ENCODE data around the gene OR1L1. TPM values are rescaled to one million over a fixed set of nuclear protein-coding genes. Genes with fewer than 3 reads are reported as not detected.

The OR1L1 gene, protein sequence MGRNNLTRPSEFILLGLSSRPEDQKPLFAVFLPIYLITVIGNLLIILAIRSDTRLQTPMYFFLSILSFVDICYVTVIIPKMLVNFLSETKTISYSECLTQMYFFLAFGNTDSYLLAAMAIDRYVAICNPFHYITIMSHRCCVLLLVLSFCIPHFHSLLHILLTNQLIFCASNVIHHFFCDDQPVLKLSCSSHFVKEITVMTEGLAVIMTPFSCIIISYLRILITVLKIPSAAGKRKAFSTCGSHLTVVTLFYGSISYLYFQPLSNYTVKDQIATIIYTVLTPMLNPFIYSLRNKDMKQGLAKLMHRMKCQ
- not detected for total RNA-seq

DNA sequence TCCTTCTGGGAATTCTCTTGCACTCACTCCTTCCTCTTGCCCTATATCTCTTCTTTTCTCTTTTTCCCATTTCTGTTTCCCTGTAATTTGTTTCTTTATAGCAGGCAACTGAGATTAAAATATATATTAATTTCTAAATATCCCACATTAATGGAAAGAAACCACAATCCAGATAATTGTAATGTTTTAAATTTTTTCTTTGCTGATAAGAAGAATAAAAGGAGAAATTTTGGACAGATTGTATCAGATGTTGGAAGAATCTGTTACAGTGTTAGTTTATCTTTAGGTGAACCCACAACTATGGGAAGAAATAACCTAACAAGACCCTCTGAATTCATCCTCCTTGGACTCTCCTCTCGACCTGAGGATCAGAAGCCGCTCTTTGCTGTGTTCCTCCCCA, at the start of gene OR1L1:
Gene OR1L1, plus strand, starts transcription at position 301 of the 400 bp plus-strand sequence. Its CDS starts 0 bp downstream, at position 301.
- Histone ChIP-seq H3K9me3 (peaks cover 0 to 9% (median 0%) of the 10 kb centered on the region in 4 donors), H3K4me1 (no peaks in the 10 kb centered on the region), H3K27me3 (no peaks in the 10 kb centered on the region), H3K4me3 (no peak within 1 kb of the TSS), H3K36me3 (no peaks in the 10 kb centered on the region), H3K27ac (no peak within 1 kb of the TSS)
- TF ChIP-seq POLR2A (IDR thresholded peaks at IDR 0.05) (no peak), EP300 (IDR thresholded peaks at IDR 0.05) (no peak)
- TF ChIP-seq, protein P1, sequence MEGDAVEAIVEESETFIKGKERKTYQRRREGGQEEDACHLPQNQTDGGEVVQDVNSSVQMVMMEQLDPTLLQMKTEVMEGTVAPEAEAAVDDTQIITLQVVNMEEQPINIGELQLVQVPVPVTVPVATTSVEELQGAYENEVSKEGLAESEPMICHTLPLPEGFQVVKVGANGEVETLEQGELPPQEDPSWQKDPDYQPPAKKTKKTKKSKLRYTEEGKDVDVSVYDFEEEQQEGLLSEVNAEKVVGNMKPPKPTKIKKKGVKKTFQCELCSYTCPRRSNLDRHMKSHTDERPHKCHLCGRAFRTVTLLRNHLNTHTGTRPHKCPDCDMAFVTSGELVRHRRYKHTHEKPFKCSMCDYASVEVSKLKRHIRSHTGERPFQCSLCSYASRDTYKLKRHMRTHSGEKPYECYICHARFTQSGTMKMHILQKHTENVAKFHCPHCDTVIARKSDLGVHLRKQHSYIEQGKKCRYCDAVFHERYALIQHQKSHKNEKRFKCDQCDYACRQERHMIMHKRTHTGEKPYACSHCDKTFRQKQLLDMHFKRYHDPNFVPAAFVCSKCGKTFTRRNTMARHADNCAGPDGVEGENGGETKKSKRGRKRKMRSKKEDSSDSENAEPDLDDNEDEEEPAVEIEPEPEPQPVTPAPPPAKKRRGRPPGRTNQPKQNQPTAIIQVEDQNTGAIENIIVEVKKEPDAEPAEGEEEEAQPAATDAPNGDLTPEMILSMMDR (IDR thresholded peaks at IDR 0.05): no peak
- DNase-seq (ENCODE audit: low spot score in 2 of 2): no peak
- WGBS, 2 donors: 68 to 71% methylated on average over 2 of the region's 2 CpGs

DNA sequence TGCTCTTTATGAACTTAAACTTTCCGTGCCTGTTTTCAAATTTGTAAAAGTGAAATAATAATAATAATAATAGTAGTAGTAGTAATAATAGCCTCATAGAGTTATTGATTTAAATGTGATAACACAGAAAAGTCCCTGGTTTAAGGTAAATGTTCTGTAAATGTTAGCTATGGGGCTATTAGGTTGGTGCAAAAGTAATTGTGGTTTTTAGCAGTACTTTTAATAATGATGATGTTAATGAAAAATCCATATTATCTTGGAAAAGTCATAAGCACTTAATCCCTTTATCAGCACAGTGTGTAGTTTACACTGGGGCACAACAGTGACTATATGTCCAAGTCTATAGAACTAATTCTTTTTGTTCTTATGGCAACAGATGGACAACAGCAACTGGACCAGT, 47.2 kb upstream of the OR1L1 start, which contains the start of gene OR1Q1:
Gene OR1Q1, plus strand, starts transcription at position 377 of the 400 bp plus-strand sequence. Its CDS starts 0 bp downstream, at position 377.
- Histone ChIP-seq H3K9me3 (peaks cover 0 to 12% (median 0%) of the 10 kb centered on the region in 4 donors), H3K27ac (no peak within 1 kb of the TSS), H3K4me3 (no peak within 1 kb of the TSS), H3K36me3 (no peaks in the 10 kb centered on the region), H3K27me3 (no peaks in the 10 kb centered on the region), H3K4me1 (no peaks in the 10 kb centered on the region)
- TF ChIP-seq EP300 (IDR thresholded peaks at IDR 0.05) (no peak), POLR2A (IDR thresholded peaks at IDR 0.05) (no peak)
- TF ChIP-seq, protein P1 (IDR thresholded peaks at IDR 0.05): no peak
- no peak for DNase-seq (ENCODE audit: low spot score in 2 of 2)
- 75 to 92% methylated on average over 1 of the region's 1 CpG for WGBS, 2 donors

DNA sequence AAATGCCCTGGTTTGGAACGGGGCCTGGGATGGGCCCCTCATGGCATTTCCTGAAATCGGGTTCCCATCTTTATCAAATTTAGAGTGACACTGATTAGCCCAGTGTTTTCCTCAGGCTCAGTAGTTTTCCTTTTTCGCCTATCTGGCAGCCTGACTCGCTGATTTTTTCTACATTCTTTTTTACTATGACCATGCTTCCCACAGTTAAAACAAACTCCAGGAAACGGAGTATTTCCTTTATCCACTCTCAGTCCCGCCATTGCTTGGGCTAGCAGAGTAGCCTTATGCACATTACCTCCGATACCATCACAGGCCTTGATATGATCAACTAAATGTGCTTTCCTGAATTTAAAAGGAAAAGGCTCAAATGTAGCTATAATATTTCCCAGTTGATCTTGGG, 41.5 kb upstream of the OR1L1 start:
- DNase-seq (ENCODE audit: low spot score in 2 of 2): no peak
- Histone ChIP-seq H3K27ac (no peak overlapping the region), H3K27me3 (no peaks in the 10 kb centered on the region), H3K36me3 (no peaks in the 10 kb centered on the region), H3K9me3 (peaks cover 0 to 13% (median 0%) of the 10 kb centered on the region in 4 donors), H3K4me3 (no peak overlapping the region), H3K4me1 (no peaks in the 10 kb centered on the region)
- 67 to 74% methylated on average over 7 of the region's 7 CpGs for WGBS, 2 donors
- TF ChIP-seq EP300 (IDR thresholded peaks at IDR 0.05) (no peak), POLR2A (IDR thresholded peaks at IDR 0.05) (no peak)
- TF ChIP-seq, protein P1 (IDR thresholded peaks at IDR 0.05): no peak

DNA sequence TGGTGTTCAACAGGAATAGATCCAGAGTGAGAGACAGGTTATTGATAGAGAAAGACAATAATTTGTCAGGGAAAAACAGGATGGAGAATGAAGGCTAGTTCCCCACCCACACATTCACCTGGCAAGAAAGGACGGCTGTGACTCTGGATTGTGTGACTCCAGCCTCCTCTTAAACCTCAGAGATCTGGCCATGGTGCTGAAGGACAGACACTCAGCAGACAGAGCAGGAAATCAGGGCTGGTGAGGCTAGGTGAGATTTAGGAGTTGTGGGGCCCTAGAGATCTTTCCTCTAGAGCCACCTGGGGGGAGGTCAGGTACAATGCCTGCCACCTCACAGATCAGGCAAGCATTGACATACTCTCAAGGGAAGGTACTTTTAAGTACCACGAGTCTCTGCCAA, 19.3 kb upstream of the OR1L1 start:
- Histone ChIP-seq H3K4me3 (no peak overlapping the region), H3K9me3 (peaks cover 0 to 32% (median 6%) of the 10 kb centered on the region in 4 donors), H3K4me1 (no peaks in the 10 kb centered on the region), H3K36me3 (peaks cover 0 to 19% (median 0%) of the 10 kb centered on the region in 3 donors), H3K27ac (no peak overlapping the region), H3K27me3 (no peaks in the 10 kb centered on the region)
- TF ChIP-seq POLR2A (IDR thresholded peaks at IDR 0.05): no peak
- TF ChIP-seq, protein P1 (IDR thresholded peaks at IDR 0.05): no peak
- no peak for TF ChIP-seq EP300 (IDR thresholded peaks at IDR 0.05)
- WGBS, 2 donors: 35 to 38% methylated on average over 2 of the region's 2 CpGs
- DNase-seq (ENCODE audit: low spot score in 2 of 2): no peak

DNA sequence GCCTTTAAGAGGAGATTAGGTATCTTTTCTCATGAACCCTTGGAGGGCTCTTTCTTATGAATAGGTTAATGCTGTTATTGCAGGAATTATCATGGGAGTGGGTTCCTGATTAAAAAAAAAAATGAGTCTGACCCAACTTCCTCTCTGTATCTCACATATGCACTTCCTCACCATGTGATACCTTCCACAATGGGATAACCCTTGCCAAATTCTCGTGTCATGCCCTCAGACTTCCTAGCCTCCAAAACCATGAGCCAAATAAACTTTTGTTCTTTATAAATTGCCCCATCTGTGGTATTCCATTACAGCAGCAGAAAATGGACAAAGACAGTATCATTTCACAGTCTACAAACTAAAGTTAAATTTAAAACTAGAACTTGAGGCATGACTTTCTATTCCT, 5.1 kb upstream of the OR1L1 start:
- Histone ChIP-seq H3K9me3 (peaks cover 0 to 11% (median 0%) of the 10 kb centered on the region in 4 donors), H3K36me3 (no peaks in the 10 kb centered on the region), H3K27me3 (no peaks in the 10 kb centered on the region), H3K4me3 (no peak overlapping the region), H3K4me1 (no peaks in the 10 kb centered on the region), H3K27ac (no peak overlapping the region)
- DNase-seq (ENCODE audit: low spot score in 2 of 2): no peak
- 11 to 24% methylated on average over 1 of the region's 1 CpG for WGBS, 2 donors
- TF ChIP-seq EP300 (IDR thresholded peaks at IDR 0.05): no peak
